Measurements from ENCODE around the gene S100A8.
A peak's percentile ranks its signal among the peaks of the same experiment; 100 is the strongest.
"Not testable (repeated sequence)": the region's sequence is repeated elsewhere in the genome, so short reads cannot be mapped to it uniquely, and the experiment has no call there.

Gene S100A8

DNA sequence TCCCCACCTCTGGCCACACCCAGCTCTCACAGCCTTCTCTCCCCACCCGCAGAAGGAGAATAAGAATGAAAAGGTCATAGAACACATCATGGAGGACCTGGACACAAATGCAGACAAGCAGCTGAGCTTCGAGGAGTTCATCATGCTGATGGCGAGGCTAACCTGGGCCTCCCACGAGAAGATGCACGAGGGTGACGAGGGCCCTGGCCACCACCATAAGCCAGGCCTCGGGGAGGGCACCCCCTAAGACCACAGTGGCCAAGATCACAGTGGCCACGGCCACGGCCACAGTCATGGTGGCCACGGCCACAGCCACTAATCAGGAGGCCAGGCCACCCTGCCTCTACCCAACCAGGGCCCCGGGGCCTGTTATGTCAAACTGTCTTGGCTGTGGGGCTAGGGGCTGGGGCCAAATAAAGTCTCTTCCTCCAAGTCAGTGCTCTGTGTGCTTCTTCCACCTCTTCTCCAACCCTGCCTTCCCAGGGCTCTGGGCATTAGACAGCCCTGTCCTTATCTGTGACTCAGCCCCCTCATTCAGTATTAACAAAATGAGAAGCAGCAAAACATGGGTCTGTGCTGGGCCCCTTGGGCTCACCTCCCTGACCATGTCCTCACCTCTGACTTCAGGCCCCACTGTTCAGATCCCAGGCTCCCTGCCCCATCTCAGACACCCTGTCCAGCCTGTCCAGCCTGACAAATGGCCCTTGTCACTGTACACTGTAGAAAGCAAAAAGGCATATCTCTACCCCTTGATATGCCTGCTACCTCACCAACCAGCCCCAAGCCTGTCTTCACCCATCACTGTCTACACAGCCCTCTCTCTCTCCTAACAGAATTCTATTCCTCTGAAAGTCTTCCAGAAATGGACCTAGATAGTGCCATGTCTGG lies 30.0 kb downstream of the S100A8 start:
- DNase-seq, result no peak

DNA sequence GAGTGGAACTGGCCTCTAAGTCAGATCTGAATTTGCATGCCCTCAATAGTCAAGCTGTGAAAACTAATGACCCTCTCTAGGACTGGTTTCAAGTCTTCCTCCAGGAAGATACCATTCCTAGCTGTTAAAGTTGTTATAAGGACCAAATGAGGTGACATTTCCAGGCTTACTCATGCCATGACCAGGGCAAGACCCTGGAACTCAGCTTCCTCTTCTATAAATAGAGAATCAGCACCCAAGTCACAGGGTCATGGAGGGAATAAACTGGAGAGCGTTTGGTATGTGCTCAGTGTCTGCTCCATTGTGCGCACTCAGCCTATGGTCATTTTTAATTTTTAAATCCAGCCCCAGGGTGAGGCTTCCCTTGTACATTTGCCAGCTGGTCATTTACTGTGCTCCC lies 30.7 kb downstream of the S100A8 start:
- no peak for DNase-seq

DNA sequence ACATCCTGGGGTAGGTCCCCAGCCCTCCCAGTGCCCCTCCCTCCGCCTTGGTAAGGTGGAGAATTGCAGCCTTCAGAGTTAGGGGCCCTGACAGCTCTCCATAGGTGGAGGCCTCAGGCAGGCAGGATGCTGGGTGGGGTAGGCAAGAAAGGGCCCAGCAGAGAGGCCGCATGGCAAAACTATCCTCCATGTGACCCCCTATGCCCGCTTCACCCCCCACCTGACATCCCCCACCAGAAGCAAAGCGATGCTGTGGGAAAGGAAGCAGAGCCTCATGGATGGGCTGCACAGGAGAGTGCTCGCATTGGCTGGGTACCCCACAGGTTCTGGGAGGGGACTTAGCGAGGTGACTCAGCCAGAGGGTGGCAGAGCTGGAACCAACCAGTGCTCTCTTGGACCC lies 31.6 kb downstream of the S100A8 start:
- no peak for DNase-seq

DNA sequence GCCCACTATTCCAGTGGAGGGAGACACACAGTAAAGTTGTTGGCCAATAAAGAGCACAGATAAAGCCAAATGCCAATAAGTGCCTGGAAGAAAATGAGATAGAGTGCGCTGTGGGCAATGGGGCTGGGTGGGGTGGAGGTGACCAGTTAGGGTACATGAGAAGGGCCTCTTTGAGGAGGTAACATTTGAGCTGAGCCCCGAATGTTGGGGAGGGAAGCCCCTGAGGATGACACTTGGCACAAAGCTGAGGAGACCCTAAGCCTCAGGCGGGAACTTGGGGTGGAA lies 32.2 kb downstream of the S100A8 start:
- no peak for DNase-seq

DNA sequence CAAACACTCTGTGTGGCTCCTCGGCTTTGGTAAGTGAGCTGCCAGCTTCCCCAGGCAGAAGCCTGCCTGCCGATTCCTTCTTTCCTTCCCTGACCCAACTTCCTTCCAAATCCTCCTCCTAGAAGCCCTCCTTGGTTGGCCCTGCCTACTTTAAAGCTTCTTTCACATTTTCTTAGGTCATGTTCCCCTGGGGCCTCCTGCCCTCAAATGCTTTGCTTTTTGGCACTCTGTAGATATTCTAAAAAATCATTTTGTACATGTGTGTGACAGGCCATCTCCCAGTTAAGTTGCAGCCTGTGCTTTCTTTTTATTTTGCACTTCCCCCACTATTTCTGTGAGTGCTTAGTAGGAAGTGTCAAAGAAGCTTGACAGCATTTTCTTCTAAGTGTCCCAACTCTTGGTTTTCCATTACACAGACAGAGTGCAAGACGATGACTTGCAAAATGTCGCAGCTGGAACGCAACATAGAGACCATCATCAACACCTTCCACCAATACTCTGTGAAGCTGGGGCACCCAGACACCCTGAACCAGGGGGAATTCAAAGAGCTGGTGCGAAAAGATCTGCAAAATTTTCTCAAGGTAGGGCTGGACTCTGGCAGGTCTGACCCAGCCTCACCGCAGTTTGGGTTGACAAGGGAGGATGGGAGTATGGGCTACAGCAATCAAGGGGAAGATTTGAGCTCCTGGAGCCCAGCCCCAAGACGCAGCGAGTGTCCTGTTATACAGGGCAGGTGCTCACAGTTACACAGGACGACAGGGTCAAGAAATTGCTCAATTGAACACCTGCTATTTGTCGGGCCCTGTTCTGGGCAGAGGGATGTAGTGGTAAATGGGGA lies 32.8 kb downstream of the S100A8 start, which contains the start of gene S100A9:
TSS of gene S100A9 (plus strand) at position 2 of the 838 bp plus-strand sequence. CDS start at position 432, 430 bp downstream.
- no peak for DNase-seq

DNA sequence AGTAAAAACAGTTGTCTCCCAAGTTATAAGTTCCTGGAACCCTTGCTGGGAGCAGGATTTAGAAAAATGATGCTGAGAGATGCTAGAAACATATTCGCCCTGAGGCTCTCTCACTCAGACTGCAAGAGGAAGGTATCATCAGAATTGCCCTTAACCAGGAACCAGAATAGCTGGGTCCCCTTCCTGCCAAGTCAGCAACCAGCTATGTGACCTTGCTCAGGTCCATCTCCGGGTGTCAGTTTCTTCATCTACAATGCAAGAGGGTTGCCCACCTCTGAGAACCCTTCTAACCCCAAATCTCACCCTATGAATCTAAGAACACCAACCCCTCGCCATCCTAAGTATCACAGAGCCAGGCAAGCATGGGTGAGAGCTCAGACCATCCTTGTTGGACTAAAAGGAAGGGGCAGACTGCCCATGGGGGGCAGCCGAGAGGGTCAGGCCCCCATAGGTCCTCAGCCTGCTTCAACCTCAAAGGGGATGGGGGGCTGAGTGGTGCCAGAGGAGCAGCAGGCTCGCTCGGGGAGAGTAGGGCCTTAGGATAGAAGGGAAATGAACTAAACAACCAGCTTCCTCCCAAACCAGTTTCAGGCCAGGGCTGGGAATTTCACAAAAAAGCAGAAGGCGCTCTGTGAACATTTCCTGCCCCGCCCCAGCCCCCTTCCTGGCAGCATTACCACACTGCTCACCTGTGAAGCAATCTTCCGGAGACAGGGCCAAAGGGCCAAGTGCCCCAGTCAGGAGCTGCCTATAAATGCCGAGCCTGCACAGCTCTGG lies 33.6 kb downstream of the S100A8 start:
- DNase-seq, result no peak

DNA sequence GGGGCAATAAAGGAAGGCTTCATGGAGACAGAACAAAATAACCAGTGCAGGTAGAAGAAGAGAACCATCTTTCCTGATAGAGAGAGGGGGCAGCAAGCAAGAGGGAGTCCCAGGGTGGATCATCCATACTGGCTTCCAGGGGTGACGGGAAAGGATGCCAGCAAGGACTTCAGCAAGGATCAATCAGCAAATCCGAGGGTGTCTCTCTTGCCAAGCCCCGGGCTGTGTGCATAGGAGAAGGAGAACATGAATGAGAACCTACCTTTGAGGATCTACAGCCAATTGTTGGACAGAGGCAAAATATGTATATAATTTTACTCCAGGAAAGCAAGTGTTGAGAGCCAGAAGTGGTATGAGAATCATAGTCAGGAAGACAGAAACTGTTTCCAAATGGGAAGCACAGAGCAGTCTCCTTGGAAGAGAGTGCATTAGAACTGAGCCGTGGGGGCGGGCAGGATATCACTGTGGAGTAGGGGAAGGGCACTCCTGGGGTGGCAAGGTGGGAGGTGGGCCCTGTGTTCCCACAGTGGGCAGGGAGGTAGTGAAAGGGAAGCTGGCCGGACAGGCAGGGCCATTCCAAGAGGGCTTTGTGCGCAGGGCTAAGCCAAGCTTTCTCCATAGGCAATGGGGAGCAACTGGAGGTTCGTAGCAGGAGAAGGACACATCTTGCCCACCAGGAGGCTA lies 34.3 kb downstream of the S100A8 start:
- no peak for DNase-seq

DNA sequence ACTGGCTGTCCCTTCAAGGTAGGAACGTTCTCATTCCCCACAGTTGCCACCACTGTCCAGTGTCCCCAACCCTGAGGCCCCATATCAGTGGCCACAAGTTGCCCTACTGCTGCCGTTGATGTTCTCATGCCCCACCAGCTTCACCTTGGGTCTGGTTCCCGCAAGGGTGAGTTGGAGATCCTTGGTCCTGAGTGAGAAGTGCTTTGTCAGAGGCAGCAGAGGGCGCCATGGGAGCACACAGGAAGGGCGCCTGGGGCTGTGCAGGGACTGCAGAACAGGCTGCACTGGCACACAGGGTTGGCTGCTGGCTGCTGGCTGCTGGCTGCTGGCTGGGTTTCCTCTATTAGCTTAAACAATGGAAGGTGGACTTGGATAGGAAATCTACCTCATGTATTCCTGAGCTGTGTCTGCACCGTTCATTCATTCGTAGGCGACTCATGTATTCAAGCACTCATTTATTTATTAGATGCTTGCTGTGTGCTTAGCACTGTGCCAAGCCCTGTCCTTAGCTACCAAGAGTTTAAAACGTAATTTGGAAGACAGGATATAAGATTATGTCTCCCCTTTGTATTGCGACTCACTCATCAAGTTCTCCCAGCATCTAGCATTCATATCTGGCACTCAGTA lies 35.3 kb downstream of the S100A8 start:
- peak; percentile 63 for DNase-seq

DNA sequence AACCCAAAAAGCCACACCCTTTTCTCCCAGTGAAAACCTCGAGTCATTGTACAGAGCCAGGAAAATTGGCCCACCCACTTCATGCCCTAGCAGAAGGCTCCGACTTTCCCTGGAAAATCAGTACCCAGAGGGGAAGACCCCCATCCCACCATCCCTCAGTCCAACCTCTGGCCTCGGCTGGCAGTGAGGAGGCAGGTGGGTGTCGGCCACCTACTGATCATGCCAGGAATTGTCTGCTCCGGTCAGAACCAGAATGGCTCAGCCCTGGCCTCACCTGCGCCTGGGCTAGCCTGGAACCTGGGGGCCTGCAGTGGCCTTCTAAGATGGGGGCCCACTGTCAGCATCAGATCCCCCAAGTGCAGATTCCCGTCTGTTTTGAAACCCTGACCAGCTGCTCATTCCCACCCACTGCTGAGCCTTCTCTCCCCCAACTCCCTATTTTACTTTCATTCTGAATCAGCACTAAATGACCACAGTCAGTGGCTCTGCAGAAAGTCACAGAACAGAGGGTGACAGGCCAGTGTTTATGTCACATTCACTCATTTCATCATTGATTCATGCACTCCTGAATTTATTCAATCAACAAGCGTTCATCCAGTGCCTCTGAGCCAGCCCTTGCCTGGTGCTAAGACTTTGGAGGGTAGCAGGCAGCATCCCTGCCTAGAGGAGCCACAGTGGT lies 36.2 kb downstream of the S100A8 start:
- no peak for DNase-seq

DNA sequence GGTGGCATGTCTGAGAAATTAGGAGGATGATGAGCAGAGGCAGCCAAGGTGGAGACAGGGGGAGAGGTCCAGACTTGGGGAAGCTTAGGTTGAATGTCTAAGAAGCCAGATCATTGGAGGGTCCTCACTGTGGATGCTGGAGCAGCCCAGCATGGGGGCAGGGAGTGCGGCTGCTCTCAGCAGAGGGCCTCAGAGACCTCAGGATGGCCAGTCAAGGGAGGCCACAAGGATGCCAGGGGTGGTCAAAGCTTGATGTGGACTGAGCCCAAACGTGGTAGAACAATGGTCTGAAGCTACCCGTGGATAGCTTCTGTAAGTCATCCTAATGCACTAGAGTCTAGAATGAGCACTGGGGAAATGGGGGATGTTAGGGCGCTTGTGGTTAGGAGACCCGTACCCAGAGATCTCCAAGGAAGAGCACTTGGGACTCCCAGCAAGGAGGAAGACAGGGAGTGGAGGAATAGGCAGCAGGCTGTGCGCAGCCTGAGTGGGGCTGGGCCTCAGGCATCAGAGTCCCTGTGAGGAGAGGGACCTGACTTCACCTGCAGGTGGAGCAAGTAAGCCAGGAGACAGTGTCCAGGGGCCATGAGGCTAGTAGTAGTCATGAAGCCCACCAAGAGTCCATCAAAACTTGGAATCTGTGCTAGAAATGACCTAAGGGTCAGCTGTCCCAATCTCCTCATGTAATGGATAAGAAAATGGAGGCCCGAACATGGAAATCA lies 37.5 kb downstream of the S100A8 start:
- DNase-seq, result peak; percentile 24

DNA sequence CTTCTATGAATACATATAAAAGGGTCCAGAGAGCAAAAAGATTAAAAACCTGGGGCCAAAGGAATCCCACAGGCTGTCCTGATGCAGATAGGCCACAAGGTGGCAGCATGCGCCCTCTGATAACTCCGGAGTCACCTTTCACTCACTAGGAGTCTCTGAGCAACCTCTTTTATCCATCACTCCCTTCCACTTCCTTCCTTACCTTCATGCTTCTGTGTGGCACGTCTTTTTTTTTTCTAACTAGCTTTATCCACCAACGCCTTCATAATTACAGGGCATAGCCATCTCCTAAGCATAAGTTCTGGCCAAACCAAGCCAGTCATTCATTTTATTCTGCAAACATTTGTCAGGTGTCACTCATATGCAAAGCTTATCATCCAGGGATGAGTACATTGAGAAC lies 38.4 kb downstream of the S100A8 start:
- DNase-seq, result peak; percentile 77

DNA sequence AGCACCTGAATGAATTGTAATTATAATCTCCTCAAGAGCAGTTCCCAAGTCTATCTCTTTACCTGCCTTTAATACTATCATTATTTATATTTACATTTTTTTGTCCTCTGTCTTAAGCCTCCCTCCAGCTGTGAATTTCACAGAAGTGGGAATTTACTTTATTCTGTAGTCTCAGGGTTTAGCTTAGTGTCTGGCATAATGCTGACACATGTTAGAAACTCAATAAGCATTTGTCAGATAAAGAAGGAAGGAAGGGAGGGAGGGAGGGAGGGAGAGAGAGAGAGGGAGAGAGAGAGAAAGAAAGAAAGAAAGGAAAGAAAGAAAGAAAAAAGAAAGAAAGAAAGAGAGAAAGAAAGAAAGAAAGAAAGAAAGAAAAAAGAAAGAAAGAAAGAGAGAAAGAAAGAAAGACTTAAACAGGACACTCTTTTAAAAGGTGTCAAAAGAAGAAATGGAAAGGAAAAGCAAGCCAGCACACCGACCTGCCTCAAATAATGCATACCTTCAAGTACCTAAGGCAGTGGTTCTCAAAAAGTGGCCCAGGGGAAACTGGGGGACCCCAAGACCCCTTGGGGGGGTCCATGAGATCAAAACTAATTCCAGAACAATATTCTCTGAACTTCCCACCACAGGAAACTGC lies 40.4 kb downstream of the S100A8 start:
- DNase-seq, result no peak

DNA sequence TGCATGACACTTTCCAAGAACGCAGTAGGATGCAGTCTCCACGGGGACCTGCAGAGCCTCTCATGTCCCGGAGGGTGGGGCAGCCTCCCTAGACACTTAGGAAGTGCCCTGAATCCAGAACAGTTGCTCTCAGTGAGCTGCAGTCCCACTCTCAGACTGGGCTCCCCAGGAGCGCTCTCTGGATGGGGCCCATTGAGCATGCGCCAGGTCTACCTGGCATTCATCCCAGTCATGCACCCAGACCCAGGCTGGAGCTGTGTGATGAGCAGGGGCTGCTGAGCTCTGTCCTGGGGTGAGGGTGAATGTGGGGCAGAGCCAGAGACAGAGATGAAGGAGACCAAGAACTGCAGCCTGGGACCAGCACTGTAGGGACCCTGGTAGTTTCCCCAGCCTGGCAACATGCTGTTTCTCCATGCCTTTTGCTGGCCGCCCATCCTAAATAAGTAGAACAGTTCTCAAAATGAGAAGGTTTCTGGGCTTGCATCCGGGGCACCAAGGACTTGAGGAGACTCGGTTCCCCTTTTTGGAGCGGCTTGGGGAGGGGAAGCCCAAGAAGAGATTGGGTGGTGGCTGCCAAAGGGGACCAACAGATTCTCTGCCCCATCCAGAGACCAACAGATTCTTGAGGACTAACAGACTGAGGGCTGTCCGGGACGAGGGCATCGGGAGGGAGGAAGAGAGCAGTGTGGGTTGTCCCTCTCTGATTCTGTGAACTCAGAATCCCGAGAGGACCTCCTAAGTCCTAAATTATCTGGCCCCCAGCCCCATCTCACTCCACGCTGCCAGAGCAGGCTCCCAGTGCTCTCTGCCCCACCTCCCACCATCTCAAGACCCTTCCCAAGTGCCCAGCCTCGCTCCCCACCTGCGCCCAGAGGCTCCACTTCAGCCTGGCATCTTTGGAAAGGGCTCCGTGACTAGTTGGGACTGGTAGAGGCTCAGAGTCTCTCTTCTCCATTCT lies 41.2 kb downstream of the S100A8 start:
- no peak for DNase-seq

DNA sequence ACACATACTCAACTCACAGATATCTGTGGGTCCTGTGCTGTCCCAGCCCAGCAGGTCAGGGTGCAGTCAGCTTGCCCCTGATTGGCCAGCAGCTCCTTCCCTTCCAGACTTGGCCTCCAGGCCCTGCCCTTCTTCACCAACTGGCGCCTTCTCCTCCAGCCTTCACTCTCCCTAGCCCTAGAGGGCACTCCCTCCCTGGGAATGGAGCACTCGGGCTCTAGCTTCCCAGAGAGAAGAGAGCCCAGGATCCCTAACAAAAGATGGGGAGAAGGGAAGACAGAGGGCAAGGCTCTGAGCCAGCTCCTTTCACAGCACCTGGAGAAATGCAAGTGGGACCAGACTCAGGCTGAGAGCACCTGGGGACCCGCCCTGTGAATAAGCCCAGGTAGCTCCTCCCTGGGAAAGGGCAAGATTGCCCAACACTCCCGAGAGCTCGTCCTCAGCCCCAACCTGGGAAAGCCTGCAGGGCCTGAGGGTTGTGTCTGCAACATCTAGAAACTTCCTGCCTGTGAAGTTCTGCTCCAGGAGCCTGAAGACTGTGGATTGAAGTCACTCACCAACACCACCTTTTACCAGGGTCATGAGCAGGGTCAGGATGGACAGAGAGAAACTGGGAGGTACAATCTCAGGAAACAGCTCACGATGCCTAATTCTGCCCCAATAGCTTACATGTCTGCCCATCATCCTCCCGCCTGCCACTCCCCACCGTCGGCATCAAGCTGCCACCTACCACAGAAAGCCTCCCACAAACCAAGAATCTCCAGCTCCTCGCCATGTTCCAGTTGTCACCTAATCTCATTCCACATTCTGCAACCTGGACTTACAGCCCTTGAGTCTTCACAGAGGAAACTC lies 42.1 kb downstream of the S100A8 start, which contains the start of gene PGLYRP4:
TSS of gene PGLYRP4 (minus strand) at position 331 of the 852 bp plus-strand sequence. CDS start 909 bp downstream, outside the sequence.
- peak; percentile 13 for DNase-seq

DNA sequence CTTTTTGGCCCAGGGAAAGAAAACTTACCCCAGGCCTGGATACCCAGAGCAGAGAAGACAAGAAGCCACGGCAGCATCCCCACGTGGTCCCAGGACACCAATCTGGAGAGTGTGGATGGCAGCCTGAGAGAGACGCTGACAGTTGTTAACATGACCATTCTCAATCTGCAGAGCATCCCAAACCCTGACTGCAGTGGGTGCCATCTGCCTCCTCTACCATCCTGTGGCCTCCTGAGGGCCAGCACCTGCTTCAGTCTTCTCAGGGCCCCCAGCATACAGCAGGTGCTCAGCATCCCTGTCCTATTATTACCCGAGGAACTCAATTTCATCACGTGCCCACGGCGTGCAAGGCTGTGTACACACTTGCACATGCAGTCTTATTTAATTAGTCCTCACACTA lies 43.0 kb downstream of the S100A8 start:
- peak; percentile 44 for DNase-seq

DNA sequence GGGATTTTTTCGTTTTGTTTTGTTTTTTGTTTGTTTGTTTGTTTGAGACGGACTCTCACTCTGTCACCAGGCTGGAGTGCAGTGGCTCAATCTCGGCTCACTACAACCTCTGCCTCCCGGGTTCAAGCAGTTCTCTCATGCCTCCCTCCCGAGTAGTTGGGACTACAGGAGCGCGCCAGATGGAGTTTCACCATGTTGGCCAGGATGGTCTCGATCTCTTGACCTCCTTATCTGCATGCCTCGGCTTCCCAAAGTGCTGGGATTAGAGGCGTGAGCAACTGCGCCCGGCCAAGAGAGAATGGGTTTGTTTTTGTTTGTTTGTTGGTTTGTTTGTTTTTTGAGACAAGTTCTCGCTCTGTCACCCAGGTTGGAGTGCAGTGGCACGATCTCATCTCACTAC lies 43.8 kb downstream of the S100A8 start:
- not testable (repeated sequence) for DNase-seq

DNA sequence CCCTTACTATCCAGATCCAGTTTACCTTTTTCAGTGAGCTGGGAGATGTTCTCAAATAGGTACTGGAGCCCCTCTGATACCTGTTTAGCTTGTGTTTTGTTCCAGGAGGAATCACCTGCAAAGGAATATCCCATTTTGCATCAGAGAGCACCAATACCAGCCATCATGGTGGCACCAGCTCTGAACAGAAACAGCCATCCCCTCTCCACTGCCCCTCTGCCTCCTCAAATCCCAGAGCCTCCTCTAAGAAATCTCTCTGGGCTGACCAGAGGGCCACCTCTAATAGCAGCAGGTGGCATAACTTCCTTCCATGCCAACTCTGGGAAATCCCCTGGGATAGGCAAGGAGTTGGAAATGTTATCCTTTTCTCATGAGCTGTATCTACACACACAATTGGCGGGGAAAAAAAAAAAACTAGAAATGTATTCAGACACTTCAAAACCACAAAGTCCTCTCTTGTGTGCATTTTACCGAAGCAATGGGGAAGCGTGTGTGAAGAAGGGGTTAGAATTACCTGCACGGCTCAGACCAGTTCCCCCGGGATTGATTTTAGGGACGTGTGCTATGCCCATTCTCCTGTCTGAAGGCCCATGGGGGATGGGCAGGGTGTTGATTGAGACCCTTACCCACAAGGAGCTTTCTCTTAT lies 44.7 kb downstream of the S100A8 start:
- DNase-seq, result no peak

All from NCI-H146 (cell line).